A549 (cell line): ENCODE data around the gene GLB1L2. TPM values are rescaled to one million over a fixed set of nuclear protein-coding genes. Genes with fewer than 3 reads are reported as not detected.
A peak's percentile ranks its signal among the peaks of the same experiment; 100 is the strongest.

Experiments
- ATAC-seq, 2 experiments: fragments of 200-7000 bp in 1 of 2; fragments of >200 bp in 1 of 2; cut with Nextera tagmentation in 1 of 2; cut with Tn5 transposase in 1 of 2; 3 replicates each; pipeline versions ENCODE4 v1.8.0 to v1.9.1; 2018 to 2020; ENCODE audit warnings: mild to moderate bottlenecking in 1 of 2, moderate library complexity in 1 of 2
- CTCF ChIA-PET: fragments of 300-600 bp; sonication (Branson Sonifier 250); formaldehyde crosslinking; extraction: SDS; loops from one replicate; lab custom pipeline; 2021; ENCODE audit warnings: antibody characterized with exemption, inconsistent platforms; lab: Yijun Ruan, JAX
- POLR2A ChIA-PET: fragments of 350-600 bp; formaldehyde crosslinking; extraction: SDS; loops from one replicate; lab custom pipeline; 2021; ENCODE audit warnings: antibody characterized with exemption, inconsistent platforms; lab: Yijun Ruan, JAX
- DNase-seq, 2 experiments: peaks; one replicate each; pipeline versions ENCODE4 v3.0.0 to v3.0.0-alpha.2; 2011 to 2016; ENCODE audit warnings: low read depth in 1 of 2, low spot score in 1 of 2
- FAIRE-seq: peaks from 2 replicates; lab custom pipeline; 2011; peaks lifted over from hg19 to GRCh38; lab: Jason Lieb, UNC
- H3K27ac ChIP-seq, 2 experiments: fragments of >200 bp; sonication (Bioruptor Twin); formaldehyde crosslinking; 3 replicates each; pipeline ENCODE4 v1.5.1; 2016 to 2017
- H3K4me1 ChIP-seq: fragments of >200 bp; sonication (Bioruptor Twin); formaldehyde crosslinking; 3 replicates; pipeline ENCODE4 v1.6.1; 2016
- H3K4me2 ChIP-seq: fragments of >200 bp; sonication (Bioruptor Twin); formaldehyde crosslinking; 3 replicates; pipeline ENCODE4 v1.6.1; 2016
- H3K4me3 ChIP-seq: fragments of >200 bp; sonication (Bioruptor Twin); formaldehyde crosslinking; 3 replicates; pipeline ENCODE4 v1.5.1; 2016
- H3K9me3 ChIP-seq: fragments of >200 bp; sonication (Bioruptor Twin); formaldehyde crosslinking; 3 replicates; pipeline ENCODE4 v1.6.1; 2016
- ATOH8 ChIP-seq: fragments of 250-450 bp; sonication (Bioruptor Pico); IDR thresholded peaks from 2 replicates; pipeline ENCODE4 v1.5.0; 2020; ENCODE audit warnings: low read depth, mild to moderate bottlenecking, moderate library complexity
- BCL3 ChIP-seq: fragments of >200 bp; sonication (Bioruptor Twin); formaldehyde crosslinking; IDR thresholded peaks from 3 replicates; pipeline ENCODE4 v1.6.1; 2016
- BHLHE40 ChIP-seq: IDR thresholded peaks from 2 replicates; pipeline ENCODE4 v1.6.1; 2012; ENCODE audit warnings: low read depth, low read length, inconsistent platforms
- CHD4 ChIP-seq: fragments of 200-600 bp; sonication (generic); IDR thresholded peaks from 2 replicates; pipeline ENCODE4 v1.6.1; 2016; ENCODE audit warnings: antibody characterized with exemption, mild to moderate bottlenecking, borderline replicate concordance
- CTCF ChIP-seq: fragments of >200 bp; sonication (Bioruptor Twin); formaldehyde crosslinking; IDR thresholded peaks from 3 replicates; pipeline ENCODE4 v1.5.1; 2016
- EHF ChIP-seq: fragments of 250-450 bp; sonication (Bioruptor Pico); IDR thresholded peaks from 2 replicates; pipeline ENCODE4 v1.5.0; 2020; ENCODE audit warnings: mild to moderate bottlenecking
- ESRRA ChIP-seq: fragments of 150-350 bp; IDR thresholded peaks from 2 replicates; pipeline ENCODE4 v1.6.1; 2014; ENCODE audit warnings: mild to moderate bottlenecking, low read length, borderline replicate concordance
- FOSL2 ChIP-seq, 2 experiments: fragments of 450-650 bp in 1 of 2; fragments of >200 bp in 1 of 2; sonication (Bioruptor Twin) in 1 of 2; formaldehyde crosslinking; IDR thresholded peaks; 2 replicates each; pipeline versions ENCODE4 v1.5.0 to v1.6.1; 2016 to 2020; ENCODE audit warnings: mild to moderate bottlenecking in 1 of 2, moderate library complexity in 1 of 2
- HES2 ChIP-seq: fragments of >200 bp; sonication (Bioruptor Twin); formaldehyde crosslinking; IDR thresholded peaks from 2 replicates; pipeline ENCODE4 v1.6.1; 2016
- HOXB5 ChIP-seq: fragments of 250-450 bp; sonication (Bioruptor Pico); IDR thresholded peaks from 2 replicates; pipeline ENCODE4 v1.5.0; 2020; ENCODE audit warnings: mild to moderate bottlenecking, moderate library complexity
- KDM1A ChIP-seq: fragments of 200-600 bp; sonication (generic); IDR thresholded peaks from 2 replicates; pipeline ENCODE4 v1.6.1; 2016; ENCODE audit warnings: low read depth, mild to moderate bottlenecking
- MAFK ChIP-seq: fragments of 450-650 bp; IDR thresholded peaks from 2 replicates; pipeline ENCODE4 v1.6.1; 2014; ENCODE audit not compliant: partially characterized antibody
- MAX ChIP-seq: IDR thresholded peaks from 2 replicates; pipeline ENCODE4 v1.6.1; 2012
- MAZ ChIP-seq: fragments of 150-350 bp; IDR thresholded peaks from 2 replicates; pipeline ENCODE4 v1.6.1; 2014; ENCODE audit warnings: antibody characterized with exemption, low read depth, low read length, borderline replicate concordance
- NFE2L2 ChIP-seq: fragments of 150-350 bp; conservative IDR thresholded peaks from 2 replicates; pipeline ENCODE4 v1.6.1; 2014; ENCODE audit warnings: low read length
- NR3C1 ChIP-seq: fragments of >200 bp; sonication (Bioruptor Twin); formaldehyde crosslinking; IDR thresholded peaks from 3 replicates; pipeline ENCODE4 v1.6.1; 2017
- PBX3 ChIP-seq: IDR thresholded peaks from 2 replicates; pipeline ENCODE4 v1.6.1; 2012
- POLR2A ChIP-seq: IDR thresholded peaks from 2 replicates; pipeline ENCODE4 v1.6.1; 2012; ENCODE audit warnings: mild to moderate bottlenecking, low read length
- RFX5 ChIP-seq: fragments of 450-650 bp; IDR thresholded peaks from 2 replicates; pipeline ENCODE4 v1.7.1; 2014; ENCODE audit warnings: antibody characterized with exemption, mild to moderate bottlenecking, moderate library complexity
- RNF2 ChIP-seq: fragments of 200-600 bp; sonication (generic); IDR thresholded peaks from 2 replicates; pipeline ENCODE4 v1.6.1; 2016; ENCODE audit warnings: low read depth, mild to moderate bottlenecking, antibody characterized with exemption, moderate library complexity, borderline replicate concordance
- SMC3 ChIP-seq: fragments of >200 bp; sonication (Bioruptor Twin); formaldehyde crosslinking; IDR thresholded peaks from 3 replicates; pipeline ENCODE4 v1.6.1; 2018; ENCODE audit warnings: inconsistent platforms
- SREBF2 ChIP-seq: fragments of 450-650 bp; IDR thresholded peaks from 2 replicates; pipeline ENCODE4 v1.6.1; 2014; ENCODE audit warnings: mild to moderate bottlenecking, moderate library complexity
- USF2 ChIP-seq: fragments of 450-650 bp; IDR thresholded peaks from 2 replicates; pipeline ENCODE4 v1.6.1; 2014; ENCODE audit warnings: antibody characterized with exemption
- ZC3H11A ChIP-seq: fragments of 450-650 bp; IDR thresholded peaks from 2 replicates; pipeline ENCODE4 v1.6.1; 2014; ENCODE audit warnings: antibody characterized with exemption, mild to moderate bottlenecking
- ZSCAN20 ChIP-seq: fragments of 250-450 bp; sonication (Bioruptor Pico); IDR thresholded peaks from 2 replicates; pipeline ENCODE4 v1.8.0; 2022; ENCODE audit warnings: mild to moderate bottlenecking, moderate library complexity
- WGBS: methylation state at CpG from one replicate; pipeline ENCODE4 v1.1.6; 2017; ENCODE audit errors: missing lambda C conversion rate; 5-methylcytosine and 5-hydroxymethylcytosine counted together
- polyA plus RNA-seq, 4 experiments: library from polyadenylated mRNA; depleted of rRNA in 3 of 4; stranded (reverse); fragments of >200 nt; fragmentation: RNase III in 1 of 4; extraction: RNeasy Plus Mini Kit Qiagen cat#74134 plus additional on column Dnase treatment in 1 of 4; gene quantifications; 2 replicates in 3 of 4; 3 replicates in 1 of 4; pipeline ENCODE4 v1.2.3, GENCODE V29; 2011 to 2017

Gene GLB1L2
- polyA plus RNA-seq, 2 of the 4 experiments (the other 2 are of a cell fraction), result 1.1 to 3.5 TPM

- FAIRE-seq (no peak), ATAC-seq (peak; percentile 11 to 41; a peak in 3 of 6 replicates), DNase-seq (no peak)
- ChIA-PET POLR2A (no interaction called here), CTCF (no interaction called here)
- H3K4me3 ChIP-seq, result no peak overlapping the region
- H3K4me2 ChIP-seq, result no peak overlapping the region
- H3K9me3 ChIP-seq, result no peaks in the 10 kb centered on the region
- no peak for TF ChIP-seq CTCF
- H3K27ac ChIP-seq, result no peak overlapping the region
- WGBS, result 48% methylated on average over 21 of the region's 21 CpGs
- no peaks in the 10 kb centered on the region for H3K4me1 ChIP-seq
These were observed 61.3 kb downstream of the GLB1L2 start for GRCh38 chr11:134392953-134393615.

GRCh38 chr11:134393638-134394037, 61.9 kb downstream of the GLB1L2 start:
- TF ChIP-seq MAZ, result no peak
- TF ChIP-seq RFX5, result no peak
- no peak for TF ChIP-seq ESRRA
- TF ChIP-seq NR3C1, result no peak
- TF ChIP-seq PBX3, result no peak
- TF ChIP-seq HOXB5, result no peak
- no peak for TF ChIP-seq BCL3
- TF ChIP-seq CHD4, result no peak
- TF ChIP-seq ATOH8 (CRISPR knock-in tag), result no peak
- no peak for TF ChIP-seq MAX
- TF ChIP-seq RNF2, result no peak
- TF ChIP-seq BHLHE40, result no peak
- no peak for TF ChIP-seq EHF
- TF ChIP-seq SMC3, result no peak
- no peak for TF ChIP-seq NFE2L2
- no peak overlapping the region for H3K4me3 ChIP-seq
- 45% methylated on average over 5 of the region's 14 CpGs for WGBS
- FAIRE-seq, result no peak
- ATAC-seq, result peak; percentile 82 to 86
- ChIA-PET CTCF (no interaction called here), POLR2A (no interaction called here)
- peak; percentile 5 to 18 for DNase-seq
- H3K4me1 ChIP-seq, result no peaks in the 10 kb centered on the region
- no peak overlapping the region for H3K4me2 ChIP-seq
- H3K9me3 ChIP-seq, result no peaks in the 10 kb centered on the region
- H3K27ac ChIP-seq, result no peak overlapping the region

- DNase-seq, result no peak
- CTCF ChIA-PET, result no interaction called here
- Histone ChIP-seq H3K4me1 (no peaks in the 10 kb centered on the region), H3K4me3 (no peak overlapping the region), H3K4me2 (no peak overlapping the region)
- ATAC-seq, result no peak
- POLR2A ChIA-PET, result no interaction called here
- TF ChIP-seq SREBF2 (no peak), HES2 (no peak), POLR2A (no peak), USF2 (no peak), MAFK (no peak), FOSL2 (IDR thresholded peaks at IDR 0.05) (no peak), FOSL2 (CRISPR knock-in tag; IDR thresholded peaks at IDR 0.05) (no peak), RFX5 (no peak), RNF2 (no peak), NFE2L2 (no peak), ZSCAN20 (CRISPR knock-in tag) (no peak), KDM1A (no peak), ZC3H11A (no peak)
- TF ChIP-seq, all 56 proteins: peak for 0
- FAIRE-seq, result no peak
- Histone ChIP-seq H3K27ac (no peak overlapping the region), H3K9me3 (no peaks in the 10 kb centered on the region)
- WGBS, result no CpG with 5 or more reads among the region's 10 CpGs
These were observed 62.5 kb downstream of the GLB1L2 start for GRCh38 chr11:134394311-134394710.
